SJCRH30 (cell line): ENCODE results near the gene TNRC18. TPM values are rescaled to one million over a fixed set of nuclear protein-coding genes. Genes with fewer than 3 reads are reported as not detected.
"Not testable (repeated sequence)": the region's sequence is repeated elsewhere in the genome, so short reads cannot be mapped to it uniquely, and the experiment has no call there.

Experiments
- DNase-seq, 2 experiments: peaks; one replicate each; pipeline ENCODE4 v3.0.0-alpha.2; 2015 to 2020
- H3K27ac ChIP-seq: fragments of 250-450 bp; sonication (Bioruptor Pico); 2 replicates; pipeline ENCODE4 v1.5.1; 2020; ENCODE audit warnings: mild to moderate bottlenecking, moderate library complexity
- H3K27me3 ChIP-seq: fragments of 250-450 bp; sonication (Bioruptor Pico); 2 replicates; pipeline ENCODE4 v1.5.1; 2020; ENCODE audit warnings: mild to moderate bottlenecking, moderate library complexity
- H3K36me3 ChIP-seq: fragments of 250-450 bp; sonication (Bioruptor Pico); 2 replicates; pipeline ENCODE4 v1.5.1; 2020; ENCODE audit warnings: mild to moderate bottlenecking, moderate library complexity
- H3K4me1 ChIP-seq: fragments of 250-450 bp; sonication (Bioruptor Pico); 2 replicates; pipeline ENCODE4 v1.5.1; 2020; ENCODE audit warnings: mild to moderate bottlenecking, moderate library complexity
- H3K4me3 ChIP-seq: fragments of 250-450 bp; sonication (Bioruptor Pico); 2 replicates; pipeline ENCODE4 v1.5.1; 2020; ENCODE audit warnings: mild to moderate bottlenecking, moderate library complexity
- H3K9me3 ChIP-seq: fragments of 250-450 bp; sonication (Bioruptor Pico); replicated peaks from 2 replicates; pipeline ENCODE4 v1.5.1; 2020; ENCODE audit warnings: mild to moderate bottlenecking, moderate library complexity
- total RNA-seq: library from RNA; depleted of rRNA; stranded (reverse); fragments of >200 nt; shearing (Covaris generic); gene quantifications from 2 replicates; pipeline ENCODE4 v1.2.3, GENCODE V29; 2014

TNRC18 gene
- total RNA-seq, 1 experiment from 2014 or later = 31.1 TPM

DNA sequence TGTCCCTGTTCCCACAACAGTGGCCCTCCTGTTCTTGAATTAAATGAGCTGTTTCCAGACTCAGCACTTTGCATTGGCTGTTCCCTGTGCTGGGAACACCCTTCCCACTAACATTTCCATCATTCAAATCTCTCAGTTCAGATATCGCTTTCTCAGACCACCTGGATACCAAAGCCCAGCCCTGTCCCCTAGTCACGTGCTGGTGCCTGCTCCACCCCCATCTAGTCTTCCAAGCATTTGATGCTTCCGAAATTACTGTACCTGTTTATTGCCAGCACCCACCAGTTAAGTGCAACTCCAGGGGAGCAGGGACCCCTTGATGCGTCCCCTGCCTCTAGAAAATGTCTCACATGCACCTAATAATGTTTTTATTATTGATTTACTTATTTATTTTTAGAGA, 143.9 kb downstream of the TNRC18 start:
- Histone ChIP-seq H3K9me3 (no peaks in the 10 kb centered on the region), H3K27me3 (peaks cover 6% of the 10 kb centered on the region; the same call in 1 of the 2 replicates), H3K4me1 (peaks cover 4% of the 10 kb centered on the region; the same call in 1 of the 2 replicates), H3K27ac (no peak overlapping the region), H3K4me3 (no peak overlapping the region), H3K36me3 (no peaks in the 10 kb centered on the region)
- DNase-seq = no peak

DNA sequence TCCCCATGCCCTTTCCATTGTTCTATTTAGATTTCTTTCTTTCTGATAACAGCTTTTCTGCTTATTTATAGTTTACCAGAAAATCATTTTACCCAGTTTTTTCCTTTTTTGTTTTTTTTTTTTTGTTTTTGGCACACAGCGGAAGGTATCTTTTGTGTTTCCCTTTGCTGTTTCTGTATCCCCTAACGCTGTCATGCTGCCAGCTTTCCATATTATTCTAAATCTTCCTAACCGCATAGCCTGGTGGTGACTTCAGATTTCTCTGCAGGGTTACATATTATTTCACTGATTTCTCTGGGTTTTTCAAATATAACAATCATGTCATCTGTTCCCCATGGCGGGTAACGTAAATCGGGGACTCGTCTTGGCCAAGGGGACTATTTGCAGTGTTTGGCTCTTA, 144.9 kb downstream of the TNRC18 start:
- H3K9me3 ChIP-seq = no peaks in the 10 kb centered on the region
- H3K36me3 ChIP-seq = no peaks in the 10 kb centered on the region
- no peak overlapping the region for H3K27ac ChIP-seq
- no peaks in the 10 kb centered on the region for H3K4me1 ChIP-seq
- peaks cover 10% of the 10 kb centered on the region; the same call in 1 of the 2 replicates for H3K27me3 ChIP-seq
- H3K4me3 ChIP-seq = no peak overlapping the region
- DNase-seq = peak in 1 of 2 experiments; percentile 50

DNA sequence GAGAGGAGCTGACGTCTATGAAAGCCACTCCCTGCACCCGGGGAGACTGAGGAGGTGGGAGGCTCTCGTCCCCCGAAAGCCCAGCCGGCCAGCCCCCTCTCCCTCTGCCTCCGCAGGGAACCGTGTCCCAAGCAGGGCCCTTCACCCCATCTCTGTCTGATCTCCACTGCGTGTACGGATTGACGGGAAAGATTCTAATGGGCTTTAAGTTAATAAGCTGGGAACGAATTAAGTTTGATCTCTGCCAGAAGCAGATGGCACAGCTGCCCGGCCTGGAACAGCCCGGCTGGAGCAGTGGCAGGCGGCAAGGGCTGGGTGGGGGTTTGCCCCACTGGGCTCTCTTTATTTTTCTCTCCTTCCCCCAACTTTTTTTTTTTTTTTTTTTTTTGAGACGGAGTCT, 147.0 kb downstream of the TNRC18 start:
- H3K9me3 ChIP-seq = no peaks in the 10 kb centered on the region

DNA sequence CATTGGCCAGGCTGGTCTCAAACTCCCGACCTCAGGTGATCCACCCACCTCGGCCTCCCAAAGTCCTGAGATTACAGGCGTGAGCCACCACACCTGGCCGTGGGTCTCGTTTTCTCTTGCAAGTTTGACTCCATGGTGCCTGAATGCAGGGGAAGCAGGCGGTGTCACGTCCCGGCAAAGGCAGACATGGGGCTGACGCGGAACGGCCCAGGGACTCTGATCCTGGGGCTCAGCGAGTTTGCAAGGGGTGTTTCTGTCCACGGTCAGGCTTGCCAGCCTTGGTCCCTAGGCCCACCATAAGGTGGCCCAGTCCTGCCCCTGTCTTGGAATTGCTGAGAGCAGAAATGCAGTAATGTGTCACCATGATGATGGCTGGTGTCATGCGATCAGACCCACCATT, 147.5 kb downstream of the TNRC18 start:
- DNase-seq, H3K27ac ChIP-seq, H3K9me3 ChIP-seq, H3K4me1 ChIP-seq, H3K4me3 ChIP-seq, H3K36me3 ChIP-seq: not testable (repeated sequence)
- H3K27me3 ChIP-seq = peaks cover 10% of the 10 kb centered on the region; the same call in 1 of the 2 replicates

More for the DNA sequence above, 147.0 kb downstream of the TNRC18 start:
- DNase-seq = no peak
- no peaks in the 10 kb centered on the region for H3K4me1 ChIP-seq
- H3K36me3 ChIP-seq = no peaks in the 10 kb centered on the region
- no peak overlapping the region for H3K27ac ChIP-seq
- H3K4me3 ChIP-seq = no peak overlapping the region
- H3K27me3 ChIP-seq = peaks cover 10% of the 10 kb centered on the region; the same call in 1 of the 2 replicates

DNA sequence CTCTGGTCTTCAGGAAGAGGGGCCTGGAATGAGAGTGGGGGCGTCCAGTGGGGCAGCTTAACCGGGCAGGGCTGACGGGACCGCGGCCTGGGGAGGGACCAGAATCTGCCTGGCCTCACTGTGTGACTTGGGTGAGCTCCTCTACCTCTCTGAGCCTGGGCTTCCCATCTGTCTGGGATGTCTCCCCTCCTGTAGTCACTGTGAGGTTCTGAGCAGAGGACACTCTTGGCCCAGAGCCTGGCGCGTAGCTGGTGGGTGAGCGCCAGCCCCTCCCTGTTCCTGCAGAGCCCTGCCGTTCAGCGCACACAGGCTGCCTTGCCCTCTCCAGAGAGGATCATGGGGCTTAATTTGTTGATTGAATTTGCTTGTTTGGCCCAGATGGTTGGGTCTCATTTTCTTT, 148.1 kb downstream of the TNRC18 start:
- H3K4me3 ChIP-seq, H3K9me3 ChIP-seq, DNase-seq, H3K4me1 ChIP-seq, H3K36me3 ChIP-seq, H3K27ac ChIP-seq: not testable (repeated sequence)
- H3K27me3 ChIP-seq = peaks cover 10% of the 10 kb centered on the region; the same call in 1 of the 2 replicates

DNA sequence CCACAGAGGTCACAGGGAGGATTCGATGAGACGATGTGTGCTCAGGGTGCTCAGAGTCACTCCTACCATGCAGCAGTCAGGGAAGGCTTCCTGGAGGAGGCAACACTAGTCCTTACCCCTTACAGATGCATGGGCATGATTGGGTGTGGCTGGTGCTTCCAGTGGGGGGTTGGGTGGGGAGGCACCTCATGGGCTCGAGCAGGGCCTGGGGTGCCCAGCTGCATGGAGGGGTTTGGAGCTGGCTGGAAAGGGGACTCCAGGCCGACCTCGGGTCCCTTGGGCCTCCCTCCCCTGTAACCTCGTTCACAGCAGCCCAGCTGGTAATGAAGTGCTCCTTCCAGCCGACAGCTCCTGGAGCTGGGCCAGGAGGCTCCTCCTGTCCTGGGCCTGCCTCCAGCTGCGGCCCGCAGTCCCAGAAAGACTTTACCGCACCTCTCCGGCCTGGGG, 148.6 kb downstream of the TNRC18 start:
- not testable (repeated sequence) for H3K4me3 ChIP-seq, H3K4me1 ChIP-seq, H3K27ac ChIP-seq, H3K9me3 ChIP-seq, H3K36me3 ChIP-seq
- DNase-seq = peak in 1 of 2 experiments; percentile 34
- peaks cover 10% of the 10 kb centered on the region; the same call in 1 of the 2 replicates for H3K27me3 ChIP-seq

DNA sequence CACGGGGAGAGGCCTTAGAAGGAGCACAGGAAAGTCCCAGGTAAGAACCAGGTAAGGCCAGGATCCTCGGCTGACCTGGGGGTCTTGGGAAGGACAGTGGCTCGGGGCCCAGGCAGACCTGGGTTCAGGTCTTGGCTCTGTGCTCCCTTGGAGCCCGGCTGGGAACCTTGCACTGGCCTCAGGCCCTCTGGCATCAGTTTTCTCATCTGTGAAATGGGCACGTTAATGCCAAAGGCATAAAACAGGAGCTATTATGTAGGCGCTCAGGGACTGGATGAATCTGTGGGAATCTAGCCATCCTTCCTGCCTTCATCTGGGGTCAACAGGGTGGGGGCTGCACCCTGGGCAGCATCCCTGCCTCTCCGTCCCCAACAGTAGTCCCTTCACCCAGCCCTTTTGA, 149.2 kb downstream of the TNRC18 start:
- no peak overlapping the region for H3K27ac ChIP-seq
- no peaks in the 10 kb centered on the region for H3K4me1 ChIP-seq
- DNase-seq = no peak
- no peaks in the 10 kb centered on the region for H3K36me3 ChIP-seq
- no peaks in the 10 kb centered on the region for H3K9me3 ChIP-seq
- peaks cover 10% of the 10 kb centered on the region; the same call in 1 of the 2 replicates for H3K27me3 ChIP-seq
- no peak overlapping the region for H3K4me3 ChIP-seq

DNA sequence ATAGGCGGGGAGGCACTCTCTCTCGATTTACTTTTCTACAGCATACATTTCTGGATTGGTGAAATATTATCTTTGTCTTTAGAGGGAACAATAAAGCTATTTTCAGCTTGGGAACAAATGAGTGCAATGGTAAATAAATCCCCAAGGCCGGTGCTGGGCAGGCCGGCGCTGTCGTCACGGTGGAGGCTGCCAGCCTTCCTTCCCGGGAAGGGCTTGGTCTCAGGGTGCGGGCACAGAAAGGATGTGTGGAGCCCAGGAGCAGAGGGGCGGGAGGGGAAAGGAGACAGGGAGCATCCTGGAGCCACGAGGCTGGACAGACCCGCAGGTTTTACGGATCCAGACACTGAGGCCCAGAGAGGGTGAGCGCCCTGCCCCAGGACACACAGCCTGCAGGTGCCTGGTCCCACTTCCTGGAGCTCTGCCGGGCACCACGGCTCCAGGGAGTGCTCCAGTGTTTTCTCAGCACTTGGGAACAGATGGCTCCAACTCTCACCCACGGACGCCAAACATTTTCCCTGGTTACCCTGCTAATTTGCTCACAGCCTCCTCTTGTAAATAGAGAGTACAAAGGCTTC, 149.7 kb downstream of the TNRC18 start:
- H3K9me3 ChIP-seq, DNase-seq, H3K27ac ChIP-seq, H3K4me1 ChIP-seq, H3K4me3 ChIP-seq, H3K36me3 ChIP-seq: not testable (repeated sequence)
- H3K27me3 ChIP-seq = peaks cover 10% of the 10 kb centered on the region; the same call in 1 of the 2 replicates

DNA sequence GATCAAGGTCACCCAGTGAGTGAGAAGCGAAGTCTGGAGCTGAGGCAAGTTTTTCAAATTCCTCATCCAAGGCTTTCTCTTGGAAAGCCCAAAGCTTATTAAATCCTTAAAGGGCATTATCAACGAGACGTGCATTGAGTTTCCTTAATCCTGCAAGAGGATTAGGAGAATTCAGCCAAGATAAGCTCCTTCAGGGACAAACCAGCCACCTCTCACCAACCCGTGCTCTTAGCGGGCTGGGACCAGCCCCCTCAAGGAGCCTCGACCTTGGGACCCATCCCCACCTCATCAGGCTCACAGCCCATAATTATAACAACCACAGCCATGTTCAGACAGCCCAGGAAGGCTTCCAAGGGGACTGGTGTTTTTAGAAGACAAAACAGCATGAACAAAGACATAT, 152.8 kb downstream of the TNRC18 start:
- H3K36me3 ChIP-seq = no peaks in the 10 kb centered on the region
- DNase-seq = no peak
- no peak overlapping the region for H3K27ac ChIP-seq
- no peaks in the 10 kb centered on the region for H3K9me3 ChIP-seq
- no peak overlapping the region for H3K4me3 ChIP-seq
- peaks cover 6% of the 10 kb centered on the region; the same call in 1 of the 2 replicates for H3K4me1 ChIP-seq
- H3K27me3 ChIP-seq = peaks cover 5% of the 10 kb centered on the region; the same call in 1 of the 2 replicates

DNA sequence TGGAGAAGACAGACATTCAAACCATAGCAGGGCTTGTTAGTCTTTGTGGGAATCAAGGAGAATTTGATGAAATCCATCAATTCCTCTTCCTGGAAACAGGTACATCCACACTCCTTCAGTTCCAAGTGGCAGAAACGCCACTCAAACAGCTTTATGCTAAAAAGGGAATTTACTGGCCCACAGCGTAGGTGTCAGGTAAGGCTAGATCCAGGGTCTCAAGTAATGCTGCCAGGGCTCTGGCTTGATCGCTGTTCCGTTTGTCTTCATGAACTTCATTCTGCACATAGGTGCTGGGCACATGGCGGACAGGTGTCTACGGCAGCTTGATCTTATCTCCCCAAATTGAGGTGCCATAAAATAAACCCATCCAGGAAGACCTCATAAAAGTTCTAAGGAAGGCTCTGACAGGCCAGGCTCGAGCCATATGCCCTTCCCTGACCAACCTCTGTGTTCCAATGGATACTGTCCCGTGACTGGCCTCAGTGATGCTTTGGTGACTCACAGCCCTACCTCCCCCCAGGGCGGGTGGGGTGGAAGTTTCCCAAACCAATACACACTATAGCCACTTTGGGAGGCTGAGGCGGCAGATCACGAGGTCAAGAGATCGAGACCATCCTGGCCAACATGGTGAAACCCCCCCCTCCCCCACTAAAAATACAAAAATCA, 153.5 kb downstream of the TNRC18 start:
- not testable (repeated sequence) for H3K27ac ChIP-seq, H3K9me3 ChIP-seq, H3K27me3 ChIP-seq, H3K4me1 ChIP-seq, H3K4me3 ChIP-seq, H3K36me3 ChIP-seq, DNase-seq

DNA sequence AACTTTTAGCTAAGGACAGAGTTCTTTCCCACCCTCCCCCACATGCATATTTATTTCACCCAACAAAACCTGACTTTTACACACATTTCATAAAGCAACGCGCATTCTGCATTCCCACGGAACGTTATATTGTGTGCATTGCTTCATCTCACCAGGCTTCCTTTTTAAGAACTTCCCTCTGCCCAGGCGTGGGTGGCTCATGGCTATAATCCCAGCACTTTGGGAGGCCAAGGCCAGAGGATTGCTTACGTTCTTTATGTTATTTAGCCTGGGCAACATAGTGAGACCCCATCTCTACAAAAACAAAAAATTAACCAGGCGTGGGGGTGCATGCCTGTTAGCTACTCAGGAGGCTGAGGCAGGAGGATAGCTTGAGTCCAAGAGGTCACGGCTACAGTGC, 155.8 kb downstream of the TNRC18 start:
- H3K27me3 ChIP-seq, DNase-seq, H3K27ac ChIP-seq, H3K9me3 ChIP-seq, H3K4me1 ChIP-seq, H3K4me3 ChIP-seq, H3K36me3 ChIP-seq: not testable (repeated sequence)

DNA sequence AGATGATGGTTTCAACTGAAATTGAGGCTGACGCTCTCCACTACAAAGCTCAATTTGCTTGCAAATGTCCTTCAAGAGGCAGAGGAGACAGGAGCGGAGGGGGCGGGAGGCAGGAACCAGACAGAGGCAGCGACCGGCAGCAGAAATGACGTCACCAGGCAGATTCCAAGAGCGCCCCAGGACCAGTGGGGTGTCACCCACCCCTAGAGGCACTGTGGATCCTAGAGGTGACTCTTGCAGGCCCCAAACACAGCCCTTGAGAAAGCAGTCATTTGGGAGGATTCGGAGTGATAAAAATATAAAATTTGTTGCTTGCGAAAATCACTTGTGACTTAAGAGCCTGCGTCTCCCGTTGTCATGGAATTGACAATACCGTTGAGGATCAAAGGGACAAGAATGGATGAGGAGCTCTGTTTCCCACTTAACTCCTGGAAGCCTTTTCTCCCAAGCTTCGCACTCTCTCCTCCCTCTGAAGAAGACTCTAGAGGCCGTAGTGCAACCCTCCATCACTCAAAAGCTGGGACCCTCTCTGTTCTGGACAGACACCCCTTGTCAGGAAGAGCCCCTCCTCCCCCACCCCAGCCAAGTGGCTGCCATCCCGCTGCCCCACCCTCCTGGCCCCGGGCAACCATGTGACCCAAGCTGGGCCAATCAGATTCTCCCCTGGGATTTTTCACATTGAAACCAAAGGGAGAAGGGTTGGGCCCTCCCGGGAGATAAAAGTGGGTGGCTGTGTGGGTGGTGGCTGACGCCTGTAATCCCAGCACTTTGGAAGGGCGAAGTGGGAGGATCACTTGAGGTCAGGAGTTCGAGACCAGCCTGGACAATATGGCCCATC, 157.2 kb downstream of the TNRC18 start:
- H3K4me3 ChIP-seq = peak overlapping the region; percentile 33; the same call in 1 of the 2 replicates
- DNase-seq = peak; percentile 66 to 68
- no peaks in the 10 kb centered on the region for H3K36me3 ChIP-seq
- no peaks in the 10 kb centered on the region for H3K27me3 ChIP-seq
- H3K4me1 ChIP-seq = peaks cover 6% of the 10 kb centered on the region; the same call in 1 of the 2 replicates
- H3K27ac ChIP-seq = no peak overlapping the region
- H3K9me3 ChIP-seq = no peaks in the 10 kb centered on the region

DNA sequence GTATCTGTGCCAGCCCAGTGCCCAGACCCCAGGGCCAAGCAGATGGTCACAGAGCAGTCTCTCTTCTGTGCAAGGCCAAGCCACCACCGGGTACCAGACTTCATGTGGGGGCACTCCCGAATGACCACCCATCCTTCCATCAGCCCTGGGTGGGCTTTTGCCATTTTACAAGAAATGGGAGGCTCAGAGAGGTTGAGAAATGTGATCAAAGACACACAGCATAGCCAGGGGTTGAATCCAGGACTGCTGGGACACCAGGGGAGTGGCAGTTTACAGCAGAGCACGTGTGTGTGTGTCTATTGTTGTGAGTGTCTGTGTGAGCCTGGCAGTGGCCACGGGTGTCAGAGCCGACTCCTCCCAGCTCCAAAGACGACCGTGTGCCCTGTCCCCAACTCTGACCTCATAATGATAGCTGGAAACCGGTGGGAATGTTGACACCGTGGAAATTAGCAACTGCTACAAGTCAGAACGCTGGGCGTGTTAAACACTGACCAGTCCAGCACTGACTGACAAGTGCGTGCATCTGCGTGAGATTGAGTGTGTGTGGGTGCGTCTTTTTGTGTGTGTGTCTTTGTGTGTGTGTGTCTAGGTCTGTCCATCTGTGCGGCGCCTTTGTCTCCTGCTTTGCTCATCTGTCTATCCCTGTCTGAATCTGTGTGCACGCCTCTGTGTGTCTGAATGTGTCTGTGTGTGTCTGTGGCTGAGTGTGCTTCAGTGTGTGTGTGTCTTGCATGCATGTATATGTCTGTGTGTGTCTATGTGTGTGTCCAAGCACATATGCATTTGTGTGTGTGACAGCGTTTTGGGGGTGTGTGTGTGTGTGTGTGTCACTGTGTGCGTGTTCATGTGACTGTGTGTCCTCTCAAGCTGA, 158.1 kb downstream of the TNRC18 start:
- no peak for DNase-seq
- peaks cover 6% of the 10 kb centered on the region; the same call in 1 of the 2 replicates for H3K4me1 ChIP-seq

DNA sequence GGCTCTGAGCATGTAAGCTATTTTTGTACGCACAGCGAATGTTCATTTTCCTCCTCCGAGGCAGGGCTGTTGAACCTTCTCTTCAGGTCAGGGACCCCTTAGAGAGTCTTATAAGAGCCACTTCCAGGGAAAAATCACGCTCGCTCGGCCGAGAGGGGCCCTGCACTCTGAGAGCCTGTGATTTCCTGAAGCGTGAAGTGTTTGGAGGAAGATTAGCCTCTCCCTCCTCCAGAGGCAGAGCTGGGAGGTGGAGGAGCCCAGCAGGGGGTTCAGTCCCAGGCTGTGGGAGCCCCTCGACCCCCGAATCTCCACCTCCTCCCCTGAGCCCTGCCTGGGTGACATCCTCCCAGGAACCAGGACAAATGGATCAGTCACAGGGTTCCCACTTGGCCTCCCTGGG, 160.6 kb downstream of the TNRC18 start:
- H3K4me3 ChIP-seq = not testable (repeated sequence)

More for the DNA sequence above, 158.1 kb downstream of the TNRC18 start:
- no peaks in the 10 kb centered on the region for H3K36me3 ChIP-seq
- H3K9me3 ChIP-seq = no peaks in the 10 kb centered on the region
- H3K4me3 ChIP-seq = no peak overlapping the region
- H3K27ac ChIP-seq = no peak overlapping the region
- no peaks in the 10 kb centered on the region for H3K27me3 ChIP-seq

More for the DNA sequence above, 160.6 kb downstream of the TNRC18 start:
- not testable (repeated sequence) for H3K36me3 ChIP-seq, H3K27me3 ChIP-seq, DNase-seq, H3K4me1 ChIP-seq, H3K9me3 ChIP-seq, H3K27ac ChIP-seq
